ENCODE data around the gene NUDT15. TPM values are rescaled to one million over a fixed set of nuclear protein-coding genes. Genes with fewer than 3 reads are reported as not detected.
A peak's percentile ranks its signal among the peaks of the same experiment; 100 is the strongest.

Gene NUDT15
- total and polyA plus RNA-seq, 2 experiments from 2014 or later, result 12.7 to 21.9 TPM

DNA sequence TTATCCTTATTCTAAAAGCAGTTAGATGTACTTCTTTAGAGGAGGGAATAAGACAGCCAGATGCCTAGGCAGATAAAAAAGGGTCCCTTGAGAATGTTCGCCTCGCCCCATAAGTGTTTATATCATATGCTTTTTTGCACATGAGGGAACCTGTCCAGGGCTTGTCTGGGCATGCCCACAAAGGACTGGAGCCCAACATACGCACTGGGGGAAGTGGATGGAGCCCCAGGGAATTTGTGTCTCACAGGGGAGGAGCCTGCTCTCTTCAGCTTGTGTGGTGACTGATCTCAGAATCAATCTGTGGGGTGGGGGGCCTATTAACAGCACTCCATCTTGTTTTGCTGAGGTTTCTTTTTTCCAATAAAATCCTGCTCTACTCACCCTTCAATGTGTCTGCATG, 34.8 kb downstream of the NUDT15 start:
- Histone ChIP-seq H3K4me1 (ENCODE audit: low read depth) (no peaks in the 10 kb centered on the region), H3K4me3 (no peak overlapping the region), H3K9me3 (ENCODE audit: low read depth) (peaks cover 6% of the 10 kb centered on the region), H3K27me3 (no peaks in the 10 kb centered on the region), H3K27ac (no peak overlapping the region), H3K36me3 (peaks cover 49% of the 10 kb centered on the region)
- no peak for DNase-seq (ENCODE audit: low read depth in 1 of 2, low spot score in 1 of 2)
- TF ChIP-seq, protein P1, sequence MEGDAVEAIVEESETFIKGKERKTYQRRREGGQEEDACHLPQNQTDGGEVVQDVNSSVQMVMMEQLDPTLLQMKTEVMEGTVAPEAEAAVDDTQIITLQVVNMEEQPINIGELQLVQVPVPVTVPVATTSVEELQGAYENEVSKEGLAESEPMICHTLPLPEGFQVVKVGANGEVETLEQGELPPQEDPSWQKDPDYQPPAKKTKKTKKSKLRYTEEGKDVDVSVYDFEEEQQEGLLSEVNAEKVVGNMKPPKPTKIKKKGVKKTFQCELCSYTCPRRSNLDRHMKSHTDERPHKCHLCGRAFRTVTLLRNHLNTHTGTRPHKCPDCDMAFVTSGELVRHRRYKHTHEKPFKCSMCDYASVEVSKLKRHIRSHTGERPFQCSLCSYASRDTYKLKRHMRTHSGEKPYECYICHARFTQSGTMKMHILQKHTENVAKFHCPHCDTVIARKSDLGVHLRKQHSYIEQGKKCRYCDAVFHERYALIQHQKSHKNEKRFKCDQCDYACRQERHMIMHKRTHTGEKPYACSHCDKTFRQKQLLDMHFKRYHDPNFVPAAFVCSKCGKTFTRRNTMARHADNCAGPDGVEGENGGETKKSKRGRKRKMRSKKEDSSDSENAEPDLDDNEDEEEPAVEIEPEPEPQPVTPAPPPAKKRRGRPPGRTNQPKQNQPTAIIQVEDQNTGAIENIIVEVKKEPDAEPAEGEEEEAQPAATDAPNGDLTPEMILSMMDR (IDR thresholded peaks at IDR 0.05; ENCODE audit: low read depth, low read length), result no peak

- Histone ChIP-seq H3K27me3 (no peaks in the 10 kb centered on the region), H3K36me3 (peaks cover 49% of the 10 kb centered on the region), H3K27ac (no peak overlapping the region), H3K9me3 (ENCODE audit: low read depth) (peaks cover 6% of the 10 kb centered on the region), H3K4me3 (no peak overlapping the region), H3K4me1 (ENCODE audit: low read depth) (no peaks in the 10 kb centered on the region)
- DNase-seq (ENCODE audit: low read depth in 1 of 2, low spot score in 1 of 2), result no peak
- TF ChIP-seq, protein P1 (IDR thresholded peaks at IDR 0.05; ENCODE audit: low read depth, low read length), result no peak
These were observed 35.3 kb downstream of the NUDT15 start for GRCh38 chr13:48072787-48073186.

GRCh38 chr13:48074006-48074405, 36.5 kb downstream of the NUDT15 start:
- no peak for DNase-seq (ENCODE audit: low read depth in 1 of 2, low spot score in 1 of 2)
- H3K36me3 ChIP-seq, result peaks cover 56% of the 10 kb centered on the region
- H3K27me3 ChIP-seq, result no peaks in the 10 kb centered on the region
- TF ChIP-seq, protein P1 (IDR thresholded peaks at IDR 0.05; ENCODE audit: low read depth, low read length), result no peak
- peaks cover 5% of the 10 kb centered on the region for H3K9me3 ChIP-seq (ENCODE audit: low read depth)
- no peaks in the 10 kb centered on the region for H3K4me1 ChIP-seq (ENCODE audit: low read depth)
- H3K27ac ChIP-seq, result no peak overlapping the region
- no peak overlapping the region for H3K4me3 ChIP-seq

DNA sequence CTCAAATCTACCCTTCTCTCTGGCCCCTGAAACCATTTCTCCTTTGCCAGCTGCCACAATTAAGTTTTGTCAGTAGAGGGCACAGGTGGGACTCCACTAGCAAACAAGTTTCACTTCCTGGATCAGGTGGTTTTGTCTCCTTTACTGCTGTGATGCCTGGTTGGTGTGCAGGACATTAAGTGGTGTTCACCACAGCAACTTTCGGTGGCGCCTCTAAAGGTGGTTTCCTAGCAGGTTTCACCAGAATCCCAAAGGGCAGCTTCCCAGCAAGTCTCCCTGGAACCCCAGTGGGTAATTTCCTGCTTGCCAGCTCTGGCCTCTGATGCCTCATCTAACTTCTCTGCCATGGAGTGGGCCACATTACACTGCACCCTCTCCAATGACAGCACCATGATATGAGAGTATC, 40.7 kb downstream of the NUDT15 start:
- Histone ChIP-seq H3K27me3 (no peaks in the 10 kb centered on the region), H3K4me1 (ENCODE audit: low read depth) (no peaks in the 10 kb centered on the region), H3K9me3 (ENCODE audit: low read depth) (no peaks in the 10 kb centered on the region), H3K36me3 (peaks cover 72% of the 10 kb centered on the region), H3K4me3 (no peak overlapping the region), H3K27ac (no peak overlapping the region)
- no peak for DNase-seq (ENCODE audit: low read depth in 1 of 2, low spot score in 1 of 2)
- TF ChIP-seq, protein P1 (IDR thresholded peaks at IDR 0.05; ENCODE audit: low read depth, low read length), result peak; percentile 27

- Histone ChIP-seq H3K36me3 (peaks cover 66% of the 10 kb centered on the region), H3K9me3 (ENCODE audit: low read depth) (no peaks in the 10 kb centered on the region)
- no peak for DNase-seq (ENCODE audit: low read depth in 1 of 2, low spot score in 1 of 2)
These were observed 44.2 kb downstream of the NUDT15 start for GRCh38 chr13:48081739-48082138.

More at GRCh38 chr13:48081739-48082138, 44.2 kb downstream of the NUDT15 start:
- no peaks in the 10 kb centered on the region for H3K4me1 ChIP-seq (ENCODE audit: low read depth)
- H3K4me3 ChIP-seq, result no peak overlapping the region
- no peak overlapping the region for H3K27ac ChIP-seq
- TF ChIP-seq, protein P1 (IDR thresholded peaks at IDR 0.05; ENCODE audit: low read depth, low read length), result no peak
- no peaks in the 10 kb centered on the region for H3K27me3 ChIP-seq

Measured in cardiac muscle cell (in vitro differentiated cells and primary cell).